Brain pericyte (primary cell): ENCODE results near the gene B9D1.

Source experiments
- DNase-seq: peaks from one replicate; pipeline ENCODE4 v3.0.0-alpha.2; 2012; ENCODE audit warnings: low read depth, low spot score

The B9D1 gene

DNA sequence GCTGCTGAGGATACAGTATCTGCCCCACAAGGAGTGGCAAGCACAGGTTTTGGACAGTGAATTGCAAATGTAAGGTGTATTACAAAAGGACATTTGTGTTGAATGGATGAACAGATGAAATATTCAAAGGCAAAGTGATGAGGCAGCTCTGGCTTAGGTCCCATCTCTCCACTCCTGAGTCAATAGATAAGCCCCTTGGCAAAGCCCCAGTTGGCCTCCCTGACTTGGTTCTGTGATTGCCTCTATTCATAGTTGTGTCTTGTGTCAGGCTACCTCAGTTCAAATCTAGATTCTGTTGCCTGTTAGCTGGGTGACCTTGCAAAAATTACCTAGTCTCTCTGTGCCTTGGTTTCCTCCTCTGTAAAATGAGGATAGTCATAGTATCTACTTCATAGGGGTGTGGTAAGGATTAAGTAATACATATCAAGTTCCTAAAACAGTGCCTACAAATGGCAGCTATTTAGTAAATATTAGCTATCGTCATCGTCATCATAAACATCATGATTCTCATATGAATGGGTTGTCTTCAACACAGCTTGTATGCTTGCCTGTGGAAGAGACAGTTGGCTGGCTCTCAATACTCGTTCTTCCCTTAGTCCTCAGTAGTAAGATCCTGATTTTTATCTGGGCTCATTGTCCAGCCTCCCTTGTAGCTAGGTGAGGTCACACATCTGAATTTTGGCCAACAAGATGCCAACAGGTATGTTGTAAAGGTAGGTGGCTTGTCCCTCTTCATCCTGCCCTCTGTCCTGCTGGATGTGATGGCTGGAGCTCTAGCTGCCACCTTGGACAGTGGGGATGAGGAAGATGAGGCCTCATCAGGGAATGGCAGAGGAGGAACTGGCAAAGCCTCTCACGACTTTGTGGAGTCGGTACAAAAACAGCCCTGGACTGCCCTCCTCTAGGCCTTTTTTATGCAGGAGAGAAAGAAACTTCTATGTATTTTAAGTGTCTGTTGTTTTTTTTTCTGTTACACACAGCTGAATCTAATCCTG lies 26.6 kb upstream of the B9D1 start:
- DNase-seq: no peak

DNA sequence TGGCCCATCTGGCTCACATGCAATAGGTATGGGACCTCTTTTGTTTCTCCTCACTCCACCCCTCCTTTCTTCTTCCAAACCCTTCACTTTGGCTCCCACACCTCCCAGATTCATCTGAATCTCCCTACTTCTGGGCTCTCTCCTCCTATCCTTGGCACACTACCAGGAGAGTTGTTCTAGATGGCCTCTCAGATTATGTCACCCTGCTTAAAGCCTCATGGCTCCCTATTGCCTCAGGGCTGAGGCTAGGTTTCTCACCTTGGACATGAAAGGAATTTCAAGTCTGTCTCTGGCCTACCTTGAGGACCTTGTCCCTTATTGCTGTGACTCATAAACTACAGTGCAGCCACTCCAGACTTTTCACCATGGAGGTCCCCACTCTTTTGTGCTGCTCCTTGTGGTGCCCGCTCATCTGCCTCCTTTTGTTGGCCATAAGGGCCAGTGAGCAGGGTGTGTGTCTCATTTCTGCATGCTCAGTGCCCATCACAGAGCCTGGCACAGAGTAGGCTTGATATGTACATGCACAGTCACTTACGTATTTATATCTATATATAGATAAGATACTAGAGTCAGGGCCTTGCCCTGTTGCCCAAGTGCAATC lies 25.5 kb upstream of the B9D1 start:
- DNase-seq: no peak

DNA sequence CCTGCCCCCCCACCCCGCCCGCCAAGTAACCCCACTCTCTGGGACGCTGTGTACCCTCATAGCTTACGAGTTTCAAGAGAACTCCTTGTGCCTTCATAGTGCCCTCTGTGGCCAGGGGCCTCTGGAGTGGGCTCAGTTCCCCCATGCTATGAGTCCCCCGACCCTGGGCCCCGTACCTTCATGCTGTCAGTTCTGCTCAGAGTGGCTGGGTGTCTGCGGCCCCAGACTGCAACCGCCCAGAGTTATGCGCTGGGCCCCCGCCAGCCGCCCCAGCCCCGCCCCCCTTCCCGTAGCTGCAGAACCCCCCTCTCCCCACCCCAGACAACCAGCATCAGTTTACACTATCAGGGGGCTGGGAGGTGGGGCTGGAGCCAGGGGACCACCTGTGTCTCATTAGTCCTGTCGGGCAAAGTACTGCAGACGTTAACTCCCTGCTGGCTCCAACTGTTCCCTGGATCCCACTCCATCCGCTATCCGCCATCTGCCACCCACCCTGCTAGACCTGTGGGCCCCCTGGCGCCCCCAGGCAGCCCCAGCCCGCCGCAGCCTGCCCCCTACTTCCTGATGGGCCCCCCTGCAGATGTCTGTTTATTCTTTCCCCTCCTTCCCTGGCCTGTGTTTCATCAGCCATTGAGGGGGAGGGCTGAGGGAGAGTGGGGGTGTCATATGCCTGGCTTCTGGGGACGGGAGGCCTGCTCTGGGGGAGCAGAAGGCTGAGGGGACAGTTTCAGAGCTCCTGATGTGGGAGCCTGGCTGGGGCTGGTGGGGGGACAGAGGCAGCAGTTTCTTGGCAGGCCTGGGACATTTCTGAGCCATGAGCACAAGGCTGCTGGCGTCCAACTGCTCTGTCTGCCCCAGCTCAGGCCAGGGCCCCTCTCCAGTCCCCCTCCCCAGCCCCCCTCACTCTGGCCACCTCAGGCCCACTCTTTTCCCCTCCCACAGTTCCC lies 24.7 kb upstream of the B9D1 start, which contains the start of gene MFAP4:
TSS of gene MFAP4 (minus strand) at position 217 of the 947 bp plus-strand sequence. CDS start at position 182, 35 bp downstream.
- DNase-seq: peak; percentile 57

DNA sequence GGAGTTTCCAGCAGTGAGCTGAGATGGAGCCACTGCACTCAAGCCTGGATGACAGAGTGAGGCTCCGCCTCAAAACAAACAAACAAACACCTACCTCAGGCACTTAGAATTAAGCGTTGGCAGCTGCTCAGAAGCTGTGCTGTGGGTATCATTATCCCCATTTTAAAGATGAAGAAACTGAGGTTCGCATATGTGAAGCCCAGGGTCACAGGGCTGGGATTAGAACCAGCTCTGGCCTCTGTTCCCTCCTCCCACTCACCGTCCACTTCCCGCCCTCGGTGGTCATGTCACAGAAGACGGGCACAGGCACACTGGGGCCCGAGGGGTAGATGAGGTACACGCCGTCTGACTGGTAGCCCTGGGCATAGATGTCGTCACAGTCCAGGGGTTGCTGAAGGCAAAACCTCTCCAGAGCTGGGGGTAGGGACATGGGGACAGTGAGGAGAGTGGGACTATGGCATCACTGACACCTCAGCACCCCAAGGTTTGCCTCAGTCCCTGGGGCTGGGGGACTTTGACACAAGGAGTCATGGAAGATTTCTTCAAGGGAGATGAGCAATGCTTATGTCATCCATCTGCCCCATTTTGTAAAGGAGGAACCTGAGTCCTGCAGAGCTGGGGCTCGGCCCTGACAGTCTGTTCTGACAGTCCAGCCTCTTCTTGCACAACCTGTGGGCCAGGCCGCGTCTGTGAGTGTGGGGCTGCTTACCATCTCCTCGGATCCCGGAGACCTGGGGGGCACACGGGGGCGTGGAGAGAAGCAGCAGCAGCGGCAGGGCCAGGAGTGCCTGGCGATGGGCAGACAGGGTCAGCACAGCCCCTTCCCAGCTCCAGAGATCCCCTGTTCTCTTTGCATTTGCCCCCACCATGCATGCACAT lies 23.8 kb upstream of the B9D1 start:
- no peak for DNase-seq

DNA sequence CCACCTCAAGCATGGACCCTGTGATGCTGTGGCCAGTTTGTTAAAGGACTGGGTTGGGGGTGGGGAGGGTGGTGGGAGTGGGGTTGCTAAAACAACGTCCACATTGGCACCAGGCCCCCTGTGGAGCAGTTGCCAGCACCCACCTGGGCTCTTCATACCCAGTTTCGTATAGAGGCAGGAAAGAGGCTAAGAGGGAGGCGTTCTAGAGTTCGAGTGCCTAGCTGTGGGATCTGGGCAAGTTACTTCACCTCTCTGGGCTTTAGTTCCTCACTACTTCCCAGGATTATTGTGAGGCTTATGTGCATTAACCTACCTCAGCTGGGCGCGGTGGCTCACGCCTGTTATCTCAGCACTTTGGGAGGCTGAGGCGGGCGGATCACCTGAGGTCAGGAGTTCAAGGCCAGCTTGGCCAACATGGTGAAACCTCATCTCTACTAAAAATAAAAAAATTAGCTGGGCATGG lies 23.0 kb upstream of the B9D1 start:
- no peak for DNase-seq

DNA sequence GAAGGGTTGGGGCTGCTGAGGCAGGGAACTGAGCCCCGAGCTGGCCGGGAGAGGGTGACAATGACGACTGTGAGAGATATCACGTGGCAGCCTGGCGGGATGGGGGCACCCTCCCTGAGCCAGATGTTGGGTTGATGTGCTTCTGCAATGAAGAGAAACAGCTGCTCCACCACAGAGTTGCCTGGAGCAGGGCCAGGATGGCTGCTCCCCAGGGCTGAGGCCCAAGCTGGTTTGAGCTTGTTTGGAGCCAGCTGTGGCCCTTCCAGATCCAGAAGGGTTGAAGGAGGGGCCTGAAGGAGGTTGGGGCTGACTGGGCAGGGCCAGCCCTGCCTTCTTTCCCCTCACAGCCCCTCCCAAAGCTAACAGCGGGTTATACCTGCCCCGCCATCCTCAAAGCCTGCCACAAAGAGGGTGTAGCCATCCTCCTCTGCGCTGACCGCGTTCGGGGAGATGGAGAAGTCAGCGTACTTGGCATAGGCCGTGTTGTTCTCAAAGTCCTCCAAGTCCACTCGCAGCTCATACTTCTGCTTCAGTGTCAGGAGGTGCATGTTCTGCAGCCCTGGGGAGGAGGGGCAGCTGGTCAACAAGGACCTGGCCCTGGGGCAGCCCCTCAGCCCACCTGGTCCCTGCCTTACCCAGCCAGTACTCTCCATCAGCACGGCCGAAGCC lies 22.3 kb upstream of the B9D1 start:
- peak; percentile 67 for DNase-seq

DNA sequence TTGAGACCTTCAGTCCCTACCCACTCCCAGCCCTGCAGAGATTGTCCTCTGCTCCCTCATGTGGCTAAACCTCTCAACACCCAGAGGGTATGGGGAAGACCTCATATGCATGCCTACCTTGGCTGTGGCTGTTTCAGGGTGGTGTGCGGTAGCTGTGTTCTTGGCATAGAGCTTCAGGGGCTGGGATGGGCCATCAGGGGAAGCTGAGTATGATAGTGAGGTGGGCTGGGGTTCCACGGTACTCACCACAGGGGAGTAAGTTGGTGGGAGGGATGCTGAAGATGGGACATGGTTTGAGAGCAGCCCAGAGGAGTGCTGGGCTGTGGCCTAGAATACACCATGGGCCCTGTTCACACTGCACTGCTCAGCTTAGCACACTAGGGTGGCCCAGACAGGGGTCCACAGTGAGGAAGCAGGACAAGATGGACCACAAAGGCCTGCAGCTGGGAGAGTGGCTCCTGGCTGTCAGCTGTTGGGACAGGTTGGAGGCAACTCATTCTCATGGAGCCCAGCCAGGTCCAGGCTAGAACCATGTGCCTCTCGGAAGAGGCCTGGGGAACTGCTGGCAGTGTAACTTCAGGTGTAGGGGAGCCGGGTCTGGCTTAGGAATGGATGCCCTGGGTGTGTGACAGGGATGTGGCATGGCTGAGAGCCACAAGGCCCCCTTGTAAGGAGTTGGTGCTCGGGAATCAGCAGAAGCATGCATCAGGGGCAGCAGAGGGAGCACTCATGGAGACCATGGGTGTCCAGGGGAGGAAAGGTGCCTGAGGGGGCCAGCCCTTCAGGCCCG lies 21.4 kb upstream of the B9D1 start:
- DNase-seq: no peak

DNA sequence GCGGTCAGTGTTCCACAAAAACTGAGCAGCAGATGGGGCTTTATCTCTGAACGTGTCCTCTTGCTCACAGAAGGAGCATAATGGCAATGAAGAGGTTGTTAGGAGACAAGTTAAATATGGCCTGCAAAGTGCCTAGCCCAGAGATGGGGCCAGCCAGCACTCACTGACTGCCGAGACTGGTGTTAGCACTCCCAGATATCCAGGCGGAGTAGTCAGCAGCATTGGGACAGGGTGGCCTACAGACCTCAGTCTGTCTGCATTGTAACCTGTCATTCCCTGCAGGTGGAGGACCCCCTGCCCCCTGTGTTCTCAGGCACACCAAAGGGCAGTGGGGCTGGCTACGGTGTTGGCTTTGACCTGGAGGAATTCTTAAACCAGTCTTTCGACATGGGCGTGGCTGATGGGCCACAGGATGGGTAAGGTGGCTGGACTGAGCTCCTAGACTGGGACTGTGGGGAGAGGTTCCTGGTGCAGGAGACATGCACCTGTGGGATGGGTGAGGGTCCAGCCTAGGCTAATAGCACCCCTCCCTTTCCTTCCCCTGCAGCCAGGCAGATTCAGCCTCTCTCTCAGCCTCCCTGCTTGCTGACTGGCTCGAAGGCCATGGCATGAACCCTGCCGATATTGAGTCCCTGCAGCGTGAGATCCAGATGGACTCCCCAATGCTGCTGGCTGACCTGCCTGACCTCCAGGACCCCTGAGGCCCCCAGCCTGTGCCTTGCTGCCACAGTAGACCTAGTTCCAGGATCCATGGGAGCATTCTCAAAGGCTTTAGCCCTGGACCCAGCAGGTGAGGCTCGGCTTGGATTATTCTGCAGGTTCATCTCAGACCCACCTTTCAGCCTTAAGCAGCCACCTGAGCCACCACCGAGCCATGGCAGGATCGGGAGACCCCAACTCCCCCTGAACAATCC lies 20.3 kb upstream of the B9D1 start:
- DNase-seq: no peak

DNA sequence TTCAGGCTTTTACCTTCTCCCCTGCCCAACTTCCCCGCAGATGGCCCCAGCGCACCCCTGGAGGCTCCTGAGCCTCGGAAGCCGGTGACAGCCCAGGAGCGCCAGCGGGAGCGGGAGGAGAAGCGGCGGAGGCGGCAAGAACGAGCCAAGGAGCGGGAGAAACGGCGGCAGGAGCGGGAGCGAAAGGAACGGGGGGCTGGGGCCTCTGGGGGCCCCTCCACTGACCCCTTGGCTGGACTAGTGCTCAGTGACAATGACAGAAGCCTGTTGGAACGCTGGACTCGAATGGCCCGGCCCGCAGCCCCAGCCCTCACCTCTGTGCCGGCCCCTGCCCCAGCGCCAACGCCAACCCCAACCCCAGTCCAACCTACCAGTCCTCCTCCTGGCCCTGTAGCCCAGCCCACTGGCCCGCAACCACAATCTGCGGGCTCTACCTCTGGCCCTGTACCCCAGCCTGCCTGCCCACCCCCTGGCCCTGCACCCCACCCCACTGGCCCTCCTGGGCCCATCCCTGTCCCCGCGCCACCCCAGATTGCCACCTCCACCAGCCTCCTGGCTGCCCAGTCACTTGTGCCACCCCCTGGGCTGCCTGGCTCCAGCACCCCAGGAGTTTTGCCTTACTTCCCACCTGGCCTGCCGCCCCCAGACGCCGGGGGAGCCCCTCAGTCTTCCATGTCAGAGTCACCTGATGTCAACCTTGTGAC lies 19.4 kb upstream of the B9D1 start:
- DNase-seq: no peak

DNA sequence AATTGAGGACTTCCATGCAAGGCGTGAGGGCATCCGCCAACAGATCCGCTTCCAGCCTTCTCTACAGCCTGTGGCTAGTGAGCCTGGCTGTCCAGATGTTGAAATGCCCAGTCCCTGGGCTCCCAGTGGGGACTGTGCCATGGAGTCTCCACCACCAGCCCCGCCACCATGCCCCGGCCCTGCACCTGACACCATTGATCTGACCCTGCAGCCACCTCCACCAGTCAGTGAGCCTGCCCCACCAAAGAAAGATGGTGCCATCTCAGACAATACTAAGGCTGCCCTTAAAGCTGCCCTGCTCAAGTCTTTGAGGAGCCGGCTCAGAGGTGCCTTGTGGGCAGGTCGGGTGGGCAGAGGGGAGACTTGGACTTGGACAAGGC lies 18.8 kb upstream of the B9D1 start:
- no peak for DNase-seq

DNA sequence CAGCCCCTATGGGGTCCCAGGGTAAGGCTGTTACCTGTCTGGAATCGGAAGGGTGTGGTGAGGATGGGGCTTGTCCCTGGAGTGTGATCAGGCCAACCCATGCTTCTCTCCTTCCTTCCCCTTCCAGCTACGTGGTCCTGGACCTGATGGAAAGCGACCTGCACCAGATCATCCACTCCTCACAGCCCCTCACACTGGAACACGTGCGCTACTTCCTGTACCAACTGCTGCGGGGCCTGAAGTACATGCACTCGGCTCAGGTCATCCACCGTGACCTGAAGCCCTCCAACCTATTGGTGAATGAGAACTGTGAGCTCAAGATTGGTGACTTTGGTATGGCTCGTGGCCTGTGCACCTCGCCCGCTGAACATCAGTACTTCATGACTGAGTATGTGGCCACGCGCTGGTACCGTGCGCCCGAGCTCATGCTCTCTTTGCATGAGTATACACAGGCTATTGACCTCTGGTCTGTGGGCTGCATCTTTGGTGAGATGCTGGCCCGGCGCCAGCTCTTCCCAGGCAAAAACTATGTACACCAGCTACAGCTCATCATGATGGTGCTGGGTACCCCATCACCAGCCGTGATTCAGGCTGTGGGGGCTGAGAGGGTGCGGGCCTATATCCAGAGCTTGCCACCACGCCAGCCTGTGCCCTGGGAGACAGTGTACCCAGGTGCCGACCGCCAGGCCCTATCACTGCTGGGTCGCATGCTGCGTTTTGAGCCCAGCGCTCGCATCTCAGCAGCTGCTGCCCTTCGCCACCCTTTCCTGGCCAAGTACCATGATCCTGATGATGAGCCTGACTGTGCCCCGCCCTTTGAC lies 18.2 kb upstream of the B9D1 start:
- no peak for DNase-seq

DNA sequence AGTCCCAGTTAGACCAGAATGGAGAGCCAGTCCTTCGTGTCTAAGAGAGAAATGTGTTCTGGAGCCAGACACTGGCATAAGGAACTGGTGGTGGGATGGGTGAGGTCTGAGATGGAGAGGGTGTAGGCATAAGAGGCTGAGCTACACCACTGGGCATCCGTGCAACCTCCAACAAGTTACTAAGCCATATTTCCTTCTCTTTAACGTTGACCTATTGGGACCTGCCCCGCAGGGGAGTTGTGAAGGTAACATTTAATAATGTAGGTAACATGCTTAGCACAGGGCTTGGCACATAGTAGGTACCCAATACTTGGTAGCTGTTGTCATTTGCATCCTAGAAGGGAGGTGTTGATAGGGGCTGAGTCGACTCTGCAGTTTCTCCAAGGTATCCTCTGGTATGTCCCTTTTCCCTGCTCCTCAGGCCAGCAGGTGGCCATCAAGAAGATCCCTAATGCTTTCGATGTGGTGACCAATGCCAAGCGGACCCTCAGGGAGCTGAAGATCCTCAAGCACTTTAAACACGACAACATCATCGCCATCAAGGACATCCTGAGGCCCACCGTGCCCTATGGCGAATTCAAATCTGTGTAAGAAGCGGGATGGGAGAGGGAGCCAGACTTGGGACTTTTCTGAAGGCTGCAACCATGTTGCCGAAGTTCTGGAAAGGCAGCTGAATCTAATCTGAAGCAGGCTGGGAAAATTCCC lies 17.0 kb upstream of the B9D1 start:
- DNase-seq: no peak

DNA sequence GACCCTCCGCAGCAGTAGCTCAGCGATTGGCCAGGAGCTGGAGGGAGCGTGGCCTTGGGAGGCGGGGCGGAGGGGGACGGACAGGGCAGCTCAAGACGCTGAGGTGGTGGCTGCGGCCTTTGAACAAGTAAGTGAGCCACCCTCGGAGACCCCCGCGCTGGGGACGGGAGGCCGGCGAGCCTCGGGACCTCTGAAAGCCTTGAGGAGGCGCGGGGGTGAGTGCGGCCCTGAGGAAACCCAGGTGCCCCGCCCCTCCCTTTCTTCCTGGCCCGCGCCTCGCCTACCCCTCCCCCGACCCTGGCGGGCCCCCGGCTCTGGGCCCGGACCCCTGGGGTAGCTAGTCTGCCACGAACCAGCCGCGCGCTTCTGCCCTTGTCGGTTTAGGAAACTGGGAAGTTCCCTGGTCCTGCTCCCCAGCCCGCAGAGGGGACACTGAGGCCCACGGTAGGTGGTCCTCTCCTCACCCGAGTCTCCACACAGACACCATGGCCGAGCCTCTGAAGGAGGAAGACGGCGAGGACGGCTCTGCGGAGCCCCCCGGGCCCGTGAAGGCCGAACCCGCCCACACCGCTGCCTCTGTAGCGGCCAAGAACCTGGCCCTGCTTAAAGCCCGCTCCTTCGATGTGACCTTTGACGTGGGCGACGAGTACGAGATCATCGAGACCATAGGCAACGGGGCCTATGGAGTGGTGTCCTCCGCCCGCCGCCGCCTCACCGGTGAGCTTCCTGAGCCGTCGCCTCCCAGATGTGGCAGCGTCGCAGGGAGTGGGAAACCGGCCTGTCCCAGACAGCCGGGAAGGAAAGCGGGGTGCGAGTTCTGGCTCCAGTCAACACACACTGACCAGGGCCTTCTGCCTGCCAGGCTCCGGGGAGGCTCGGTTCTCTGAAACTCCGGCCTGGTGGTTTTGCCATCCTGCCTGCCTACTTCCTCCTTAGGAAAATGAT lies 16.2 kb upstream of the B9D1 start, which contains the start of gene MAPK7:
TSS of gene MAPK7 (plus strand) at position 83 of the 945 bp plus-strand sequence. CDS start at position 486, 403 bp downstream.
- DNase-seq: no peak

DNA sequence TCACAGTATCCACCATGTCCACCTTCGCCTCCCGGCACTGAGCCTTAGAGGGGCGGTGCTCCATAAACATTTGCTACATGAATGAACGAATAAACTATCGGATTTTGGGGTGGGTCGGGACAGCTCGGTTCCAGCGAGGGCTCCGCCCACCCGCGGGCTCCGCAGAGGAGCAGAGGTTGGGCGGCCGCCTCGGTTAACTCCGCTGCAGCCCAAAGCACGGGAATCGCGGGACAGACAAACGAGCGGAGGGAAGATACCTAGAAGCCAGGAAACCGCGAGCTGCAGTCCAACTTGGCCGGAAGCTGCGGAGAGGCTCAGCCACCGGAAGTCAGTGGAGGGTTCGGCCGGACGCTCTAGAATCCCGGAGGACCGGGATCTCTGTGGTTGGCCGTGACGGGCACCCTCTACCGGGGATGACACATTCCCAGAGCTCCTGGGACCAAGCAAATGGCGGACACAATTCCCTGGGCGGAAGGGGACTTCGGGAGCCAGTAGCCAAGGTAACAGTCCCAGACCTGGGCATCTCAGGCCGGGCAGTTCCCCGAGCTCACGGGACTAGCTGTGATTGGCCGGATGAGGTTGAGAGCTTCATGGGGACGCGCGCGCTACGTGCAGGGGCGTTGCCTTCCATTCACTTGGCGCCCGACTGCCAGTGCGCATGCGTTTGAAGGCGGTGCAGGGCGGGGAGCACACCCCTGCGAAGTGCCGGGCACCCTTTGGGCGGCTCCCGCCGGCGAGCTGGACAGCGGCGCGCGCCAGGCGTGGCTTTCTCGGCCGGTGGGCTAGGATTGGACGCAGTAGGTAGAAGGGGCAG lies 15.3 kb upstream of the B9D1 start:
- peak; percentile 99 for DNase-seq
